Measurements from ENCODE around the gene GSKIP.

The GSKIP gene

DNA sequence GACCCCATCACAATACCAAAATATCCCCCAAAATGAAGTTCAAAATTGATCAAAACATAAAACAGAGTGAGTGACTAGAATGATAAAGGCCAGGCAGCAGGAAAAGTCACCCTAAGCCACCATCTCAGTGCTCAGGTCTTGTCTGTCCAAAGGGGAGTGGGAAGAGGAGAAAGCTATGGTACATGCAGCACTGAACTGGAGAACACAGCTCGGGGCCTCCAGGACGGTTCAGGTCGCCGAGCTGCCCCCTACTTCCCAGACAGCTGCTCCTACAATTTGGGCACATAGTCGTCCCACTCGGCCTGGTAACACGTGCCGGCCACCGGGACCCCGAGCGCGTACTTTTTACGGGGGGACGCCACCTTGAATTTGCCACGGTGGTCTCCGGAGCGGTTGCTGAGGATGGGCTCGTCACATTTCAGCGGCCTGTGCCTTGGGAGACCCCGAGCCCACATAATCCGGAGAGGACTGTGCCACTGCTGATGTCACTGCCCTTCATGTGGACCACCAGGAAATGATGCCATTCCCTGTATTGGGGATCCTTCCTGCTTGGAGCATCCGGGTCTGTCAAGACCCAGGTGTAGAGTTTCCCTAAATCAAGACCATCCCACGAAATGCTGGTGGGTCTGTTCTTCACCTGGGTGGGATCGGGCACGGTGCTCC lies 60.3 kb downstream of the GSKIP start:
- H3K27me3 ChIP-seq (ENCODE audit: control insufficient read depth, insufficient read depth, low read length) = no peaks in the 10 kb centered on the region
- H3K36me3 ChIP-seq (ENCODE audit: control insufficient read depth, insufficient read depth, low read length) = no peaks in the 10 kb centered on the region
- H3K4me3 ChIP-seq (ENCODE audit: low read length) = peak overlapping the region; percentile 38
- H3K9me3 ChIP-seq (ENCODE audit: control insufficient read depth, low read length) = no peaks in the 10 kb centered on the region
- no peaks in the 10 kb centered on the region for H3K4me1 ChIP-seq (ENCODE audit: control insufficient read depth, insufficient read depth, low read length)
- H3K9ac ChIP-seq (ENCODE audit: low read length) = peak overlapping the region; percentile 48

DNA sequence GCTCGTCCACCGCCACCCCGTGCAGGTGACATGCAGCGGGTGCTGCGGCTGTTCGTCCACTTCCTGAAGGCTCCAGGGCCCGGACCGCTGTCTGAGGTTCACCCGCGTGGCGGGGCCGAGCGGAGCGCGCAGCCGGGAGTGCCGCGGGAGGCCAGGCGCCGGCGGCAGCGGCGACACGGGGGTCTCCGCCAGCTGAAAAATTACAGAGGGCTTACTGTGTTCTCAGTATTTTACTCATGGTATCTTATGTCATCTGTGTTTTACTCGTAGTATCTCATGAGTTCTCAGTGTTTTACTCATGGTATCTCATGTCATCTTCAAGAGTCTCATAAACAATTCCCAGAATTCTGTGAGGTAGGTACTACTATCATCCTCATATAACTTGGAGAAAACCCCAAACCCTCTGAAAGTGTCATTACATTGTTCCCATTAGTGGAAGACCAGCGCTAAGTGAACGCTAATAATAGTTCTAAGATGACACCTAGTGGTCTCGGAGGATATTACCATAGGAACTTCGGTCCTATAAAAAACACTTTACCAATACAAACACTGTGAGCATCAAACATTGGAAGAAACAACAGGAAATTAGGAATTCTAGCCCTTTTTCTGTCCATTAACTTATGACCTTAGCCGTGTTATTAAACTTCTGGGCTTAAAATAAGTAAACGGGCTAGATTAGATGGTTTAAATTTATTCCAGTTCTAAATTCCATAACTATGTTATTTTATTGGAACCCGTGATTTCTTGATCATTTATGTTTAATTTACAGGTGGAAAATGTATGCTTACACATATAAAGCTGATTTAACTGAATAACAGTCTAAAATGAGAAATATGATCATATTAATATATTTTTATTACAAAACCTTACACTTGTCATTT lies 61.0 kb downstream of the GSKIP start:
- H3K9me3 ChIP-seq (ENCODE audit: control insufficient read depth, low read length) = no peaks in the 10 kb centered on the region
- no peaks in the 10 kb centered on the region for H3K27me3 ChIP-seq (ENCODE audit: control insufficient read depth, insufficient read depth, low read length)
- no peaks in the 10 kb centered on the region for H3K36me3 ChIP-seq (ENCODE audit: control insufficient read depth, insufficient read depth, low read length)
- peak overlapping the region; percentile 38 for H3K4me3 ChIP-seq (ENCODE audit: low read length)
- no peaks in the 10 kb centered on the region for H3K4me1 ChIP-seq (ENCODE audit: control insufficient read depth, insufficient read depth, low read length)
- peak overlapping the region; percentile 48 for H3K9ac ChIP-seq (ENCODE audit: low read length)

DNA sequence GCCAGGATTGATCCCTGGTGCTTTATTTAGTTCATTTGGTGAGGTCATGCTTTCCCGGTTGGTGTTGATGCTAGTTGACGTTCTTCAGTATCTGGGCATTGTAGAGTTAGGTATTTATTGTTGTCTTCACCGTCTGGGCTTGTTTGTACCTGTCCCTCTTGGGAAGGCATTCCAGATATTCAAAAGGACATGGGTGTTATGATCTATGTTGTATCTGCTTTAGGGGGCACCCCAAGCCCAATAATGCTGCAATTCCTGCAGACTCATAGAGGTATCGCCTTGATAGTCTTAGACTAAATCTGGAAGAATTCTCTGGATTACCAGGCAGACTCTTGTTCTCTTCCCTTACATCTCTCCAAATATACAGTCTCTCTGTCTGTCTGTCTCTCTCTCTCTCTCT lies 70.7 kb downstream of the GSKIP start:
- Histone ChIP-seq H3K9me3 (ENCODE audit: control insufficient read depth, low read length) (no peaks in the 10 kb centered on the region), H3K27me3 (ENCODE audit: control insufficient read depth, insufficient read depth, low read length) (no peaks in the 10 kb centered on the region), H3K4me1 (ENCODE audit: control insufficient read depth, insufficient read depth, low read length) (no peaks in the 10 kb centered on the region), H3K9ac (ENCODE audit: low read length) (no peak overlapping the region), H3K36me3 (ENCODE audit: control insufficient read depth, insufficient read depth, low read length) (no peaks in the 10 kb centered on the region), H3K4me3 (ENCODE audit: low read length) (no peak overlapping the region)

Data from mucosa of stomach (tissue), 1 donor.